Stomach (tissue), 4 donors: ENCODE data around the gene FOSL2.

Source experiments
- EP300 ChIP-seq: sonication (generic); formaldehyde crosslinking; IDR thresholded peaks from one replicate; pipeline ENCODE4 v1.6.1; 2017; ENCODE audit warnings: antibody characterized with exemption
- POLR2A ChIP-seq, 4 donors: fragments of 450-650 bp; IDR thresholded peaks; one replicate each; pipeline ENCODE4 v1.6.1; 2016; ENCODE audit warnings: antibody characterized with exemption in 4 of 4, control low read depth in 2 of 4, mild to moderate bottlenecking in 1 of 4, moderate library complexity in 1 of 4
- POLR2AphosphoS5 ChIP-seq, 3 donors: sonication (generic); formaldehyde crosslinking; IDR thresholded peaks; one replicate each; pipeline ENCODE4 v1.6.1; 2016; ENCODE audit warnings: antibody characterized with exemption in 3 of 3
- TF ChIP-seq, protein P1 (sequence below), 7 experiments: fragments of 450-650 bp in 4 of 7; fragments of 200-600 bp in 3 of 7; sonication (generic) in 3 of 7; IDR thresholded peaks; one replicate each; pipeline ENCODE4 v1.5.1; 2016 to 2019; ENCODE audit warnings: antibody characterized with exemption in 7 of 7, control low read depth in 2 of 7, mild to moderate bottlenecking in 1 of 7

DNA sequence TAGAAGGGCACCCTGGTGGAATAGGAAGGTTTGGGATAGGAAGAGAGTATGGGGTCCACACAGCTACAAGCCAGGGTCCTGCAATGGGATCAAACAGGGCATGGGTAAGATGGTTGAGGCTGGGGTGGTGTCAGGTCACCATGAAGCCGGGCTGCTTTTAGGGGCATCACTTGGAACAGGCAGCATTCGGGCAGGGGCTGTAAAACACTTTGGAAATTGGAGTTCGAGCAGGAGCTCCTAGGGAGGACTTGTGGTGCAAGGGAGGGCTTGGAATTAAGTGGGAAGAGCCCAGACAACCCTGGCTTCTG is 56.1 kb downstream of the FOSL2 start:
- no peak for TF ChIP-seq POLR2A (IDR thresholded peaks at IDR 0.05)
- TF ChIP-seq, protein P1, sequence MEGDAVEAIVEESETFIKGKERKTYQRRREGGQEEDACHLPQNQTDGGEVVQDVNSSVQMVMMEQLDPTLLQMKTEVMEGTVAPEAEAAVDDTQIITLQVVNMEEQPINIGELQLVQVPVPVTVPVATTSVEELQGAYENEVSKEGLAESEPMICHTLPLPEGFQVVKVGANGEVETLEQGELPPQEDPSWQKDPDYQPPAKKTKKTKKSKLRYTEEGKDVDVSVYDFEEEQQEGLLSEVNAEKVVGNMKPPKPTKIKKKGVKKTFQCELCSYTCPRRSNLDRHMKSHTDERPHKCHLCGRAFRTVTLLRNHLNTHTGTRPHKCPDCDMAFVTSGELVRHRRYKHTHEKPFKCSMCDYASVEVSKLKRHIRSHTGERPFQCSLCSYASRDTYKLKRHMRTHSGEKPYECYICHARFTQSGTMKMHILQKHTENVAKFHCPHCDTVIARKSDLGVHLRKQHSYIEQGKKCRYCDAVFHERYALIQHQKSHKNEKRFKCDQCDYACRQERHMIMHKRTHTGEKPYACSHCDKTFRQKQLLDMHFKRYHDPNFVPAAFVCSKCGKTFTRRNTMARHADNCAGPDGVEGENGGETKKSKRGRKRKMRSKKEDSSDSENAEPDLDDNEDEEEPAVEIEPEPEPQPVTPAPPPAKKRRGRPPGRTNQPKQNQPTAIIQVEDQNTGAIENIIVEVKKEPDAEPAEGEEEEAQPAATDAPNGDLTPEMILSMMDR (IDR thresholded peaks at IDR 0.05), result no peak
- no peak for TF ChIP-seq POLR2AphosphoS5 (IDR thresholded peaks at IDR 0.05)
- TF ChIP-seq EP300, result no peak
